Measurements from ENCODE around the gene ELOVL5. TPM values are rescaled to one million over a fixed set of nuclear protein-coding genes. Genes with fewer than 3 reads are reported as not detected.

The ELOVL5 gene
- total RNA-seq, 1 experiment from 2014 or later, result 121 TPM

DNA sequence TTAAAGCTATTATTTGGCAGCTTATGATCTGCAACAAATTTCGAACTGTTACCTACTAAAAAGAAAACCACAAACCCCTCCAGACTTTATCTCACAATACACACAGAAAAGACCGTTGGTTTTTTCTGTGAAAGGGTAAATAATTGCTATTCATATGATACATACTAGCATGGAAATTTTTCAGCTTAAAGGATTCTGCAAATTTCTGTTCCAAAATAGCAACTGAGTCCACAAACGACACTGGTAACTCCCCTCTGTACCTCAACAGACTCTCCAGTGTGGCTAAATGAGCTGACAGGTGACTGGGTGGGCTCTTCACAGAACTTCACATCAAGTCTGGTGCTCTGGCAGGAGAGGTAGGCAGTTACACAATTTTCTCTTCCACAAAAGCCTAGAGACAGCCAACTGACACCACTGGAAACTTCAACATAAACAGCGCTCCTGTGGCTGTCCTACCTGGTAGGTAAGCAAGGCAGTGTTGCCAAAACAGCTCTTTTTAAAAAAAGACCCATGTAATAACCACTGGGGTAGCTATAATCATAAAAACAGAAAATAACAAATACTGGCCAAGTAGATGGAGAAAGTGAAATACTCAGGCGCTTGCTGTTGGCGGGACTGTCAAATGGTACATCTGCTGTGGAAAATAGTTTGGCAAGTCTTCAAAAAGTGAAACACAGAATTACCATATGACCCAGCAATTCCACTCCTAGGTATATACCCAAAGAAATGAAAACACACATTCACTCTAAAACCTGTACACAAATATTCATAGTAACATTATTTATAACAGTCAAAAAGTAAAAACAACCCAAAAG is 37.8 kb downstream of the ELOVL5 start:
- H3K79me1 ChIP-seq (ENCODE audit: insufficient read depth, low read depth, low read length, poor library complexity, severe bottlenecking), result peaks cover 3% of the 10 kb centered on the region
- H4K5ac ChIP-seq (ENCODE audit: insufficient read length, low read depth, low read length), result no peak overlapping the region
- H2AK5ac ChIP-seq (ENCODE audit: insufficient read length, low read length), result no peak overlapping the region
- Mint-ChIP-seq H3K27ac (peak overlapping the region in 1 of 3 experiments; percentile 57; a peak in 1 of 7 replicates), H3K4me3 (no peak overlapping the region), H3K4me1 (peaks cover 35 to 36% of the 10 kb centered on the region in 2 experiments), H3K27me3 (ENCODE audit: low read depth) (no peaks in the 10 kb centered on the region), H3K36me3 (ENCODE audit: insufficient read depth in 1 of 3, low read depth in 3 of 3) (peaks cover 13 to 16% (median 14%) of the 10 kb centered on the region in 3 experiments), H3K9me3 (peaks cover 6 to 16% of the 10 kb centered on the region in 2 experiments)
- H3T11ph ChIP-seq (ENCODE audit: low read length), result no peak overlapping the region
- H2BK120ac ChIP-seq (ENCODE audit: low read depth, low read length, poor library complexity, severe bottlenecking), result no peak overlapping the region
- peaks cover 4% of the 10 kb centered on the region for H3K9me3 ChIP-seq (ENCODE audit: control insufficient read depth, low read depth, low read length)
- no peak overlapping the region for H4K91ac ChIP-seq (ENCODE audit: insufficient read length, low read depth, low read length)
- no peak overlapping the region for H2BK5ac ChIP-seq (ENCODE audit: insufficient read length, low read length)
- H2BK12ac ChIP-seq (ENCODE audit: insufficient read length, low read depth, low read length), result no peak overlapping the region
- H3K79me2 ChIP-seq (ENCODE audit: insufficient read depth, low read length), result peaks cover 43% of the 10 kb centered on the region; the same call in 1 of the 2 replicates
- no CpG with 5 or more reads among the region's 6 CpGs for WGBS (ENCODE audit: extremely low coverage, insufficient read length, low lambda C conversion rate)
- H3K56ac ChIP-seq (ENCODE audit: insufficient read length, low read depth, low read length), result no peak overlapping the region
- no peaks in the 10 kb centered on the region for H3K23me2 ChIP-seq (ENCODE audit: insufficient read length, low read depth, low read length, poor library complexity, severe bottlenecking)
- H3K4me2 ChIP-seq (ENCODE audit: insufficient read depth, insufficient read length, low read length), result no peak overlapping the region
- H3K14ac ChIP-seq (ENCODE audit: insufficient read depth, low read length), result no peak overlapping the region
- H2BK15ac ChIP-seq (ENCODE audit: low read depth, low read length), result no peak overlapping the region
- H3K23ac ChIP-seq (ENCODE audit: insufficient read length, low read depth, low read length), result no peak overlapping the region
- no peak overlapping the region for H2BK20ac ChIP-seq (ENCODE audit: low read depth, low read length, poor library complexity, severe bottlenecking)
- peaks cover 8% of the 10 kb centered on the region; the same call in 1 of the 2 replicates for H3K4me1 ChIP-seq (ENCODE audit: insufficient read depth, low read length)
- no peak overlapping the region for H3K4ac ChIP-seq (ENCODE audit: low read depth, low read length)
- no peak overlapping the region for H3K27ac ChIP-seq (ENCODE audit: insufficient read length, low read depth, low read length)
- no peak overlapping the region for H3K18ac ChIP-seq (ENCODE audit: insufficient read length, low read depth, low read length)
- no peak overlapping the region for H3K9ac ChIP-seq (ENCODE audit: extremely low read depth, insufficient read length, low read length)
- TF ChIP-seq, protein P1, sequence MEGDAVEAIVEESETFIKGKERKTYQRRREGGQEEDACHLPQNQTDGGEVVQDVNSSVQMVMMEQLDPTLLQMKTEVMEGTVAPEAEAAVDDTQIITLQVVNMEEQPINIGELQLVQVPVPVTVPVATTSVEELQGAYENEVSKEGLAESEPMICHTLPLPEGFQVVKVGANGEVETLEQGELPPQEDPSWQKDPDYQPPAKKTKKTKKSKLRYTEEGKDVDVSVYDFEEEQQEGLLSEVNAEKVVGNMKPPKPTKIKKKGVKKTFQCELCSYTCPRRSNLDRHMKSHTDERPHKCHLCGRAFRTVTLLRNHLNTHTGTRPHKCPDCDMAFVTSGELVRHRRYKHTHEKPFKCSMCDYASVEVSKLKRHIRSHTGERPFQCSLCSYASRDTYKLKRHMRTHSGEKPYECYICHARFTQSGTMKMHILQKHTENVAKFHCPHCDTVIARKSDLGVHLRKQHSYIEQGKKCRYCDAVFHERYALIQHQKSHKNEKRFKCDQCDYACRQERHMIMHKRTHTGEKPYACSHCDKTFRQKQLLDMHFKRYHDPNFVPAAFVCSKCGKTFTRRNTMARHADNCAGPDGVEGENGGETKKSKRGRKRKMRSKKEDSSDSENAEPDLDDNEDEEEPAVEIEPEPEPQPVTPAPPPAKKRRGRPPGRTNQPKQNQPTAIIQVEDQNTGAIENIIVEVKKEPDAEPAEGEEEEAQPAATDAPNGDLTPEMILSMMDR (conservative IDR thresholded peaks at IDR 0.05), result no peak
- H2AFZ ChIP-seq (ENCODE audit: low read length), result no peak overlapping the region
- H4K20me1 ChIP-seq (ENCODE audit: control insufficient read depth, insufficient read depth, insufficient read length), result no peaks in the 10 kb centered on the region
- H4K8ac ChIP-seq (replicated peaks; ENCODE audit: insufficient read length, low read depth, low read length), result no peak overlapping the region
- H3K27me3 ChIP-seq (ENCODE audit: insufficient read depth, low read length), result no peaks in the 10 kb centered on the region
- DNase-seq, result no peak

Measured in H9 (cell line).